Neural progenitor cell (in vitro differentiated cells): ENCODE data around the gene PSMG4.

ENCODE experiments used
- CTCF ChIP-seq: fragments of 200-600 bp; sonication (generic); IDR thresholded peaks from 2 replicates; pipeline ENCODE4 v1.5.1; 2017; ENCODE audit warnings: antibody characterized with exemption, mild to moderate bottlenecking
- EZH2 ChIP-seq: fragments of 200-600 bp; sonication (generic); IDR thresholded peaks from 2 replicates; pipeline ENCODE4 v1.6.1; 2017; ENCODE audit warnings: antibody characterized with exemption, mild to moderate bottlenecking, moderate library complexity

GRCh38 chr6:3236005-3236404 is 22.7 kb upstream of the PSMG4 start:
- TF ChIP-seq EZH2 (no peak), CTCF (no peak)
